ENCODE results near the gene GNB1L. TPM values are rescaled to one million over a fixed set of nuclear protein-coding genes. Genes with fewer than 3 reads are reported as not detected.

GNB1L gene
- total RNA-seq, 1 experiment from 2014 or later: 27.0 TPM

DNA sequence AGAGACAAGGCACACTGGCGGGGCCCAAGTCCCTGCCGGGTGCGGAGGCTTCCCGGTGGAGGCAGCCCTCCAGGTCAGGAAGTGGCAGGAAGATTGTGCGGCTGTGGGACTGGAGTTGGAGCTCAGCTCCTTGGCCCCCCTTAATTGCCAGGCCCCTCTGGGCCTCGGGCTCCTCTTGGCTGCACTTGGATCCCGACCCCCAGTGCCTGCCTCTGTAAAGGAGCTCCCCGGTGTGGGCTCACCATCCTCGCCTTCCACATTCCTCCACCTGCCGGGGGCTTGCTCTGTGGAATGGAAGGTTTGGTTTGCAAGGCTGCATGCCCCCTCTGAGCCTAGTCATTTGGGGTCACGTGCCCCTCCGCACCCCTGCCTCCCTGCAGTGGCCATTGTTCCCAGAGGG is 48.8 kb upstream of the GNB1L start:
- no TSS peak for BruUV-seq (replicated peaks)
- ATAC-seq: no peak
- intact Hi-C loops (cut with micrococcal nuclease): no loop called here

GRCh38 chr22:19903031-19903430 is 48.4 kb upstream of the GNB1L start:
- CTCF ChIA-PET: no interaction called here
- Histone ChIP-seq H3K4me3 (ENCODE audit: low read length) (no peak overlapping the region), H3K9me2 (replicated peaks; ENCODE audit: low read length) (no peaks in the 10 kb centered on the region), H3K9me3 (ENCODE audit: low read length) (no peaks in the 10 kb centered on the region), H4K20me1 (ENCODE audit: low read length) (no peaks in the 10 kb centered on the region), H3K36me3 (ENCODE audit: low read depth, low read length) (no peaks in the 10 kb centered on the region), H3K27me3 (ENCODE audit: low read length) (no peaks in the 10 kb centered on the region), H3K4me2 (ENCODE audit: low read length) (no peak overlapping the region), H2AFZ (ENCODE audit: low read length) (no peak overlapping the region), H3K27ac (ENCODE audit: low read length) (no peak overlapping the region), H3F3A (ENCODE audit: low read length, unreplicated experiment) (no peaks in the 10 kb centered on the region), H3K4me1 (ENCODE audit: insufficient read depth, low read length) (no peaks in the 10 kb centered on the region), H3K79me2 (ENCODE audit: low read length) (no peaks in the 10 kb centered on the region), H3K9ac (ENCODE audit: low read length) (no peak overlapping the region)
- POLR2A ChIA-PET (ENCODE audit: unreplicated experiment): no interaction called here
- ATAC-seq (no peak), DNase-seq (no peak)
- TF ChIP-seq EZH2phosphoT487 (IDR thresholded peaks at IDR 0.05; ENCODE audit: borderline replicate concordance, low read length): no peak
- TF ChIP-seq, protein P1, sequence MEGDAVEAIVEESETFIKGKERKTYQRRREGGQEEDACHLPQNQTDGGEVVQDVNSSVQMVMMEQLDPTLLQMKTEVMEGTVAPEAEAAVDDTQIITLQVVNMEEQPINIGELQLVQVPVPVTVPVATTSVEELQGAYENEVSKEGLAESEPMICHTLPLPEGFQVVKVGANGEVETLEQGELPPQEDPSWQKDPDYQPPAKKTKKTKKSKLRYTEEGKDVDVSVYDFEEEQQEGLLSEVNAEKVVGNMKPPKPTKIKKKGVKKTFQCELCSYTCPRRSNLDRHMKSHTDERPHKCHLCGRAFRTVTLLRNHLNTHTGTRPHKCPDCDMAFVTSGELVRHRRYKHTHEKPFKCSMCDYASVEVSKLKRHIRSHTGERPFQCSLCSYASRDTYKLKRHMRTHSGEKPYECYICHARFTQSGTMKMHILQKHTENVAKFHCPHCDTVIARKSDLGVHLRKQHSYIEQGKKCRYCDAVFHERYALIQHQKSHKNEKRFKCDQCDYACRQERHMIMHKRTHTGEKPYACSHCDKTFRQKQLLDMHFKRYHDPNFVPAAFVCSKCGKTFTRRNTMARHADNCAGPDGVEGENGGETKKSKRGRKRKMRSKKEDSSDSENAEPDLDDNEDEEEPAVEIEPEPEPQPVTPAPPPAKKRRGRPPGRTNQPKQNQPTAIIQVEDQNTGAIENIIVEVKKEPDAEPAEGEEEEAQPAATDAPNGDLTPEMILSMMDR (conservative IDR thresholded peaks at IDR 0.05; ENCODE audit: low read depth, low read length): no peak
- no peak for TF ChIP-seq EZH2 (IDR thresholded peaks at IDR 0.05; ENCODE audit: low read length, unreplicated experiment)
- intact Hi-C loops (cut with micrococcal nuclease): no loop called here
- BruUV-seq (replicated peaks): no TSS peak

More for the DNA sequence above, 48.8 kb upstream of the GNB1L start:
- ChIA-PET CTCF (no interaction called here), POLR2A (ENCODE audit: unreplicated experiment) (no interaction called here)
- Histone ChIP-seq H3F3A (ENCODE audit: low read length, unreplicated experiment) (no peaks in the 10 kb centered on the region), H3K9ac (ENCODE audit: low read length) (no peak overlapping the region), H3K27ac (ENCODE audit: low read length) (no peak overlapping the region), H3K9me3 (ENCODE audit: low read length) (no peaks in the 10 kb centered on the region), H4K20me1 (ENCODE audit: low read length) (no peaks in the 10 kb centered on the region), H3K4me2 (ENCODE audit: low read length) (no peak overlapping the region), H3K4me1 (ENCODE audit: insufficient read depth, low read length) (no peaks in the 10 kb centered on the region), H3K79me2 (ENCODE audit: low read length) (no peaks in the 10 kb centered on the region), H3K36me3 (ENCODE audit: low read depth, low read length) (no peaks in the 10 kb centered on the region), H3K9me2 (replicated peaks; ENCODE audit: low read length) (no peaks in the 10 kb centered on the region), H3K27me3 (ENCODE audit: low read length) (no peaks in the 10 kb centered on the region), H2AFZ (ENCODE audit: low read length) (no peak overlapping the region), H3K4me3 (ENCODE audit: low read length) (no peak overlapping the region)
- DNase-seq: no peak
- TF ChIP-seq EZH2phosphoT487 (IDR thresholded peaks at IDR 0.05; ENCODE audit: borderline replicate concordance, low read length): no peak
- TF ChIP-seq, protein P1 (conservative IDR thresholded peaks at IDR 0.05; ENCODE audit: low read depth, low read length): no peak
- no peak for TF ChIP-seq EZH2 (IDR thresholded peaks at IDR 0.05; ENCODE audit: low read length, unreplicated experiment)

GRCh38 chr22:19902245-19902715 is 47.6 kb upstream of the GNB1L start:
- TF ChIP-seq EZH2phosphoT487 (IDR thresholded peaks at IDR 0.05; ENCODE audit: borderline replicate concordance, low read length) (no peak), EZH2 (IDR thresholded peaks at IDR 0.05; ENCODE audit: low read length, unreplicated experiment) (no peak)
- TF ChIP-seq, protein P1 (conservative IDR thresholded peaks at IDR 0.05; ENCODE audit: low read depth, low read length): no peak
- Histone ChIP-seq H3K4me3 (ENCODE audit: low read length) (no peak overlapping the region), H2AFZ (ENCODE audit: low read length) (no peak overlapping the region), H3F3A (ENCODE audit: low read length, unreplicated experiment) (no peaks in the 10 kb centered on the region), H3K36me3 (ENCODE audit: low read depth, low read length) (no peaks in the 10 kb centered on the region), H3K79me2 (ENCODE audit: low read length) (no peaks in the 10 kb centered on the region), H3K4me1 (ENCODE audit: insufficient read depth, low read length) (no peaks in the 10 kb centered on the region), H3K4me2 (ENCODE audit: low read length) (no peak overlapping the region), H3K27me3 (ENCODE audit: low read length) (no peaks in the 10 kb centered on the region), H3K9me3 (ENCODE audit: low read length) (no peaks in the 10 kb centered on the region), H3K27ac (ENCODE audit: low read length) (no peak overlapping the region), H3K9me2 (replicated peaks; ENCODE audit: low read length) (no peaks in the 10 kb centered on the region), H3K9ac (ENCODE audit: low read length) (no peak overlapping the region), H4K20me1 (ENCODE audit: low read length) (no peaks in the 10 kb centered on the region)
- BruUV-seq (replicated peaks): no TSS peak
- ChIA-PET CTCF (no interaction called here), POLR2A (ENCODE audit: unreplicated experiment) (no interaction called here)
- DNase-seq: no peak
- ATAC-seq: no peak
- intact Hi-C loops (cut with micrococcal nuclease): no loop called here
